Measurements from ENCODE around the gene HAUS1.
A peak's percentile ranks its signal among the peaks of the same experiment; 100 is the strongest.

The HAUS1 gene

GRCh38 chr18:46173393-46174341 is 69.5 kb downstream of the HAUS1 start:
- TF ChIP-seq ZFX (IDR thresholded peaks at IDR 0.05; ENCODE audit: borderline replicate concordance) (no peak), CTCF (IDR thresholded peaks at IDR 0.05) (peak; percentile 97)

GRCh38 chr18:46174342-46175041 is 70.3 kb downstream of the HAUS1 start:
- peak overlapping the region; percentile 85 for H3K27ac ChIP-seq
- TF ChIP-seq CTCF (IDR thresholded peaks at IDR 0.05) (0 out of 2 replicates have a peak, but pooled peaks have one; percentile 5), ZFX (IDR thresholded peaks at IDR 0.05; ENCODE audit: borderline replicate concordance) (no peak)

More at GRCh38 chr18:46173393-46174341, 69.5 kb downstream of the HAUS1 start:
- H3K27ac ChIP-seq = peak overlapping the region; percentile 85

GRCh38 chr18:46176001-46176400 is 71.8 kb downstream of the HAUS1 start:
- TF ChIP-seq CTCF (IDR thresholded peaks at IDR 0.05) = no peak
- TF ChIP-seq ZFX (IDR thresholded peaks at IDR 0.05; ENCODE audit: borderline replicate concordance) = no peak
- H3K27ac ChIP-seq = no peak overlapping the region
